Left kidney (tissue), 2 donors: ENCODE data around the gene TMEM115. TPM values are rescaled to one million over a fixed set of nuclear protein-coding genes. Genes with fewer than 3 reads are reported as not detected.

ENCODE experiments used
- DNase-seq: peaks from one replicate; pipeline ENCODE4 v3.0.0-alpha.2; 2013
- polyA plus RNA-seq: library from polyadenylated mRNA; unstranded; fragments of 120-200 nt; gene quantifications from one replicate; pipeline ENCODE4 v1.2.1, GENCODE V29; 2013; ENCODE audit not compliant: insufficient read length

The TMEM115 gene
- polyA plus RNA-seq, 1 donor, result 28.6 TPM

GRCh38 chr3:50380405-50381085 lies 21.2 kb upstream of the TMEM115 start:
- DNase-seq, result no peak

- no peak for DNase-seq
These were observed 19.4 kb upstream of the TMEM115 start for GRCh38 chr3:50378757-50379156.

GRCh38 chr3:50378024-50378423 lies 18.7 kb upstream of the TMEM115 start:
- DNase-seq, result no peak

GRCh38 chr3:50375258-50375931 lies 16.1 kb upstream of the TMEM115 start:
- DNase-seq, result no peak

GRCh38 chr3:50374363-50375257 lies 15.3 kb upstream of the TMEM115 start:
- DNase-seq, result no peak

GRCh38 chr3:50373146-50374051 lies 14.1 kb upstream of the TMEM115 start:
- DNase-seq, result no peak

- DNase-seq, result no peak
These were observed 13.0 kb upstream of the TMEM115 start for GRCh38 chr3:50372349-50372748.

GRCh38 chr3:50371133-50371685 lies 11.9 kb upstream of the TMEM115 start:
- no peak for DNase-seq

GRCh38 chr3:50370594-50370993 lies 11.3 kb upstream of the TMEM115 start:
- no peak for DNase-seq

GRCh38 chr3:50369012-50369670 lies 9.8 kb upstream of the TMEM115 start:
- no peak for DNase-seq

GRCh38 chr3:50365842-50366220 lies 6.5 kb upstream of the TMEM115 start:
- DNase-seq, result no peak

- no peak for DNase-seq
These were observed 5.9 kb upstream of the TMEM115 start for GRCh38 chr3:50365080-50365841.

GRCh38 chr3:50364573-50365079 lies 5.3 kb upstream of the TMEM115 start:
- DNase-seq, result no peak

GRCh38 chr3:50359760-50360110 lies 414 bp upstream of the TMEM115 start:
- no peak for DNase-seq

- no peak for DNase-seq
These were observed 888 bp downstream of the TMEM115 start for GRCh38 chr3:50358355-50358910.

GRCh38 chr3:50357481-50357880 lies 1.8 kb downstream of the TMEM115 start:
- no peak for DNase-seq

GRCh38 chr3:50356553-50356952 lies 2.8 kb downstream of the TMEM115 start:
- DNase-seq, result no peak

- DNase-seq, result no peak
These were observed 3.3 kb downstream of the TMEM115 start for GRCh38 chr3:50355829-50356552.

GRCh38 chr3:50354850-50355249 lies 4.5 kb downstream of the TMEM115 start:
- DNase-seq, result no peak
